Left cardiac atrium (tissue), 4 donors: ENCODE measurements around the gene CD38. TPM values are rescaled to one million over a fixed set of nuclear protein-coding genes. Genes with fewer than 3 reads are reported as not detected.
A peak's percentile ranks its signal among the peaks of the same experiment; 100 is the strongest.
"Not testable (repeated sequence)": the region's sequence is repeated elsewhere in the genome, so short reads cannot be mapped to it uniquely, and the experiment has no call there.

ENCODE experiments used
- ATAC-seq, 2 donors: fragments of 200-7000 bp; cut with Tn5 transposase; one replicate each; pipeline ENCODE4 v1.9.1; 2020; ENCODE audit warnings: mild to moderate bottlenecking in 2 of 2, moderate library complexity in 2 of 2
- DNase-seq: peaks from one replicate; pipeline ENCODE4 v3.0.0-alpha.2; 2020
- intact Hi-C, 2 donors: fragments of 100-400 bp; cut with DNase I; formaldehyde crosslinking; loops; one replicate each; pipeline versions ENCODE4 v1.14.1 to v1.15.1; 2022 to 2023
- total RNA-seq, 2 donors: library from RNA; stranded (reverse); fragmentation: NEBNext Ultra II Directional; extraction: Animal tissue kit (Norgen Biotek cat#: 25700); gene quantifications; one replicate each; pipeline ENCODE4 v1.2.1, GENCODE V29; 2021
- donor health status: DM: no; HTN: yes; CAD: no.
- donor health status: DM: no; HTN: yes; CAD: no; lungs with severe emphysema.
- donor health status: DM: yes; HTN: yes; CAD: no.
- donor health status: Dilated cardiomyopathy.

Gene CD38
- total RNA-seq, 2 donors from 2014 or later: 5.7 to 6.9 TPM

DNA sequence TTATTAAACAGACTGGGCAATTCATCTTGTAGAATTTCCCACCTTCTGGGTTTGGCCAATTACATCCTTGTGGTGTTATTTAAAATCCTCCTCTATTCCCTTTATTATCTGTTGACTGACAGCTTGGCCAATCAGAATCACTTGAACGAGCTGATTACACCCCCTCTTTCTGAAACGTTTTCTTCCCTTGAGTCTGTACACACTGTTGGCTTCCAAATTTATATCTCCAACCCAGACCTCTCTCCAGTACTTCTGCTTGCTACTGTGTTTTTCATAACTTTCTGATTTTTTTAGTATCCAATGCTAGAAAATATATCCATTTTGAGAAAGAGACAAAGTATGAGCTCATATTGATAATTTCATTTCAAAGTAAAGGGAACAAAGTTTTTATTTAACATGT lies 14.8 kb downstream of the CD38 start:
- intact Hi-C loops: no loop called here
- DNase-seq: no peak
- ATAC-seq: peak in 1 of 2 donors; percentile 44

GRCh38 chr4:15793506-15794363 lies 15.6 kb downstream of the CD38 start:
- peak; percentile 38 to 44 for ATAC-seq
- intact Hi-C loops: no loop called here
- no peak for DNase-seq

DNA sequence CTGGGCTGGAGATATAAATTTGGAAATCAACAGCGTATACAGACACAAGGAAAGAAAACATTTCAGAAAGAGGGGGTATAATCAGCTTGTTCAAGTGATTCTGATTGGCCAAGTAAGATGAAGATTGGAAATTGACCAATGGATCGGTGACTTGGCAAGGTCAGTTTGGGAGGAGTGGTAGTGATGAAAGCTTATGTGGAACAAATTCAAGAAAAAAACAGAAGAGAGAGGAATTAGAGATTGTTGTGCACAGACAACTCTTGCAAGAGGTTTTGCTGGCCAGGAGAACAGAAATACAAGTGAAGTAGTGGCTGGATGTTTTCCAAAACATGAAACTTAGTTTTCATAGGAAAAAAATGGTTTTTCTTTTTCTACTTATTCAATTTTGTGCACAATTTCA lies 16.3 kb downstream of the CD38 start:
- intact Hi-C loops: no loop called here
- ATAC-seq: no peak
- no peak for DNase-seq

- ATAC-seq: no peak
- intact Hi-C loops: no loop called here
- DNase-seq: no peak
These were observed 16.8 kb downstream of the CD38 start for GRCh38 chr4:15794905-15795304.

GRCh38 chr4:15797320-15797719 lies 19.2 kb downstream of the CD38 start:
- DNase-seq (no peak), ATAC-seq (no peak)
- intact Hi-C loops: no loop called here

GRCh38 chr4:15799141-15799540 lies 21.0 kb downstream of the CD38 start:
- intact Hi-C loops: no loop called here
- no peak for ATAC-seq
- no peak for DNase-seq

GRCh38 chr4:15799701-15800100 lies 21.6 kb downstream of the CD38 start:
- intact Hi-C loops: loop anchor here in 1 of 2 donors (10.0 kb wide), 1 partner anchor 205 kb away; no protein-coding TSS in a partner anchor
- no peak for ATAC-seq
- DNase-seq: no peak

GRCh38 chr4:15802497-15802896 lies 24.4 kb downstream of the CD38 start:
- not testable (repeated sequence) for ATAC-seq, DNase-seq
- intact Hi-C loops: loop anchor here in 1 of 2 donors (10.0 kb wide), 1 partner anchor 202 kb away; no protein-coding TSS in a partner anchor

GRCh38 chr4:15805583-15806517 lies 27.7 kb downstream of the CD38 start:
- intact Hi-C loops: loop anchor here (5.0 to 10.0 kb wide), 3 partner anchors 76 to 199 kb away; no protein-coding TSS in a partner anchor
- ATAC-seq: peak; percentile 76 to 82
- DNase-seq: no peak

DNA sequence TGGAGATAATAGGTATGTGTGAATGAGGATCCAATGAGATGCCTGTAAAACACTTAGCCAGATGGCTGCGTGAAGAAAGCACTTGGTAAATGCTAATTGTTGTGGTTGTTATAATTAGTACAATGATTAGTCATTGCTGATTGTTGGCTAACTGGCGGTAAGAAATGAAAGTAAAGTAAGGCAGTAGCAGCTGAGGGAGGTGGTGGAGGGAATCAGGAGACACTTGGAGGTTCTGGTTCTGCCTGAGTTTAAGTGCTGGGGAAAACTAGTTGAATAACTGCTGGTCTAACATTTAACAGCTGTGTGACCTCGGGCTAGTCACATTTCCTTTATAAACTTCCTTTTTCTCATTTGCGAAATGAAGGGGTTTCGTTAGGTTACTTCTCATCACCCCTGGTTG lies 30.9 kb downstream of the CD38 start:
- intact Hi-C loops: loop anchor here (5.0 to 10.0 kb wide), 3 partner anchors 73 to 196 kb away; no protein-coding TSS in a partner anchor
- ATAC-seq (peak in 1 of 2 donors; percentile 53), DNase-seq (no peak)

- DNase-seq (no peak), ATAC-seq (peak in 1 of 2 donors; percentile 32)
- intact Hi-C loops: loop anchor here (5.0 to 10.0 kb wide), 3 partner anchors 73 to 195 kb away; no protein-coding TSS in a partner anchor
These were observed 31.3 kb downstream of the CD38 start for GRCh38 chr4:15809466-15809865.

DNA sequence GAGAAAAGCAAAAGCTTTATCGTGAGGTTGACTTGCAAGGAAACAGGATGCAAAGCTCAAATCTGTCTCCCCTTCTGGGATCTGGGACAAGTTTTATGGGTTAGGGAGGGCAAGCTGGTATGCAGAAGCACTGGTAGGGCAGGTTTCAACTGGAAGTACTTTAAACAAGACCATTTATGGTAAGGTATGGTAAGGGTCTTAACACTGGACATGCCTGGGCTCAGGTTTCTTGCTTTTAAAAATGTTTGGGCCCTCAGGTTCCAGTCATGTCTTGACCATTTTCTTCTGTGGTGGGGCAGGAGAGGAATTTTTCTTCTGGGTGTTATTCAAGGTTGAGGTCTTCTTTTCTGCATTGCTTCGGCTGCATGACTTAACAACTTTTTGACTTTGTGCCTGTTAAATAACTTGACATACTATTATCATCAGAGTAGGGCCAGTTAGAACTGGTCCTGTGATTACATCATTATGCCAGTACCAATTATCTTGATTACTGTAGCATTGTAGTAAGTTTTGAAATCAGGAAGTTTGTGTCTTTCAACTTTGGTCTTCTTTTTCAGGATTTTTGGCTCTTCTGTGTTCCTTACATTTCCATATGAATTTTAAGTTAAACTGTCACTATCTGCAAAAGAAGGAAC lies 33.7 kb downstream of the CD38 start:
- no peak for DNase-seq
- intact Hi-C loops: no loop called here
- ATAC-seq: no peak

GRCh38 chr4:15832523-15833451 lies 54.7 kb downstream of the CD38 start:
- intact Hi-C loops: no loop called here
- ATAC-seq (no peak), DNase-seq (no peak)

DNA sequence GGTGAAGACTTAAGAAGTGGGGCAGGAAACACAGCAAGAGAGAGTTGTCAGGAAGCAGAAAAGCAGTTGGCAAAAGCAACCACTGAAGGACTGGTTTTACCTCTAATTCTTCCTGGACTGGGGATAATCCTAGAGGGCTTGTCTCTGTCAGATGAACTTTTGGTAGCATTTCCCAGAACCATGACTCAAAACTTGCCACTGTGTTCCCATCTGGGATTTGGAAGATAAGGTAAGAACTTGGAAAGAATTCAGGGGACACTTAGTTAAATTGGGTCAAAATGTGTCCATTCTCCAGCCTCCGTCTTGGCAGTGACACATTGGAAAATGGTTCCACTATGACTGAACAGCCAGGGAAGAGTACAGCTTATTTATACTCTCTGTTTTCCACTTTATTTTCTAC lies 55.7 kb downstream of the CD38 start:
- DNase-seq (no peak), ATAC-seq (peak; percentile 65 to 83)
- intact Hi-C loops: no loop called here

DNA sequence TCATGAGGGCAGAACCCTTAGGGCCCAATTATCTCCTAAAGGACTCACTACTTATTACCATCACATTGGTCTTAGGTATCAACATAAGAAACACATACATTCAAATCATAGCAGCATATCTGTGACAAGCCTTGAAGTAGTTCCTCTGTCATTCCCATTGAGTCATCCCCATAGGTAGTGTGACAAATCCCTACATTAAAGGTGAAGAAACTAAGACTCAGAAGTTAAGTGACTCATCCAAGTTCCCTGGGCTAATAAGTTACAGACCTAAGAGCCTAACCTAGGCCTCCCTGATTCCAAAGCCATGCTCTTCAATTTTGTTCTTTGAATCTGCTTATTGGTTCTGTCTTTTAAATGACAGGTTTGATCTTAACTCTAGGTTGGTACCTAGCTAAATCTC lies 58.2 kb downstream of the CD38 start:
- DNase-seq (no peak), ATAC-seq (no peak)
- intact Hi-C loops: no loop called here

DNA sequence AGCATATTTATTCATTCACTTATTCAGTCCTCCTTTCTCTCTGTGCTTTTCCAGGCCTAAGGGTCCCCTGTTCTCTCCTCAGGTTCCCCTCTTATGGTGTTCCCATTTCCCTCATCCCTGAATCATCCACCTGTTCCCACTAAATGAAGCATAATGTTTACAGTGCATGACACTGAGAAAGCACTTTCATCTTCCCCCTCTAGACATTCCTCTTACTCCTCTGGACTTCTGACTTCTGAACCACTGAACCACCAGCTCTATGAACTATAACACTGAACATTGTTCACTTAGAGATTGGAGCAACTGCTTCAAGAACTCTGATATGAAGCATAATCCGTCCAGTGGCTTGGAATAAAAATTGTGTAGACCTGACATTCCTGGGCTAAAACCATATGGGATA lies 59.5 kb downstream of the CD38 start:
- DNase-seq: no peak
- intact Hi-C loops: no loop called here
- no peak for ATAC-seq

DNA sequence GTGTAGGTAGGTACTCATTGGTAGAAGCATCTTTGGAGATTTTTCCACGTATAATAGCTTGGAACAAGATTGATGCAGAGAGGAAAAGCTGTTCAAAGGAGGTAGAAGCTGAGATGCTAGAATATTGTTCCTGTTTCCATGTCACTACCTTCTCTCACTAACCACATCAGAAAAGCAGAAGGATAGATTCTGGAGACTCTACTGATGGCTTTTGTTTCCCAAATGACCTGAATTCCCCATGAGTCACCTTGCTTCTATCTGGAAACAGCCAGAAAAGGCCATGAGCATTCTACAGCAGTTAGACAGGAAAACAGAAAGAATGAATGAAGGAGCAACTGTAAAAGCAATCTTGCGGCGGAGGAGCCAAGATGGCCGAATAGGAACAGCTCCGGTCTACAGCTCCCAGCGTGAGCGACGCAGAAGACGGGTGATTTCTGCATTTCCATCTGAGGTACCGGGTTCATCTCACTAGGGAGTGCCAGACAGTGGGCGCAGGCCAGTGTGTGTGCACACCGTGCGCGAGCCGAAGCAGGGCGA lies 63.1 kb downstream of the CD38 start:
- DNase-seq, intact Hi-C loops, ATAC-seq: not testable (repeated sequence)

- ATAC-seq (no peak), DNase-seq (no peak)
- intact Hi-C loops: no loop called here
These were observed 69.6 kb downstream of the CD38 start for GRCh38 chr4:15847746-15848145.
